HepG2 (cell line): Measurements from ENCODE around the gene EIF1AD. TPM values are rescaled to one million over a fixed set of nuclear protein-coding genes. Genes with fewer than 3 reads are reported as not detected.

Experiments
- ATF5 ChIP-seq: sonication (generic); formaldehyde crosslinking; IDR thresholded peaks from 2 replicates; pipeline ENCODE4 v1.4.0; 2020; ENCODE audit warnings: mild to moderate bottlenecking, low read depth, missing genetic modification reagents
- ETS1 ChIP-seq: sonication (generic); formaldehyde crosslinking; IDR thresholded peaks from 2 replicates; pipeline ENCODE4 v1.4.0; 2020; ENCODE audit warnings: missing genetic modification reagents
- HNF4G ChIP-seq, 2 experiments: sonication (generic) in 1 of 2; formaldehyde crosslinking in 1 of 2; IDR thresholded peaks; 2 replicates each; pipeline versions ENCODE4 v1.4.0 to v1.6.1; 2011 to 2020; ENCODE audit warnings: borderline replicate concordance in 2 of 2, low read depth in 2 of 2, mild to moderate bottlenecking in 2 of 2, low read length in 1 of 2, missing genetic modification reagents in 1 of 2, moderate library complexity in 1 of 2
- MXD3 ChIP-seq: IDR thresholded peaks from 2 replicates; pipeline ENCODE4 v1.6.1; 2016; ENCODE audit warnings: mild to moderate bottlenecking, missing biosample characterization, missing genetic modification reagents
- POGK ChIP-seq: sonication (generic); formaldehyde crosslinking; conservative IDR thresholded peaks from 2 replicates; pipeline ENCODE4 v1.8.0; 2022; ENCODE audit warnings: mild to moderate bottlenecking, moderate library complexity, missing genetic modification reagents
- POLR2AphosphoS2 ChIP-seq: IDR thresholded peaks from 2 replicates; pipeline ENCODE4 v1.6.1; 2011; ENCODE audit warnings: low read depth, low read length, improper control_type of control experiment
- REST ChIP-seq, 2 experiments: IDR thresholded peaks; 2 replicates each; pipeline ENCODE4 v1.6.1; 2011 to 2012; ENCODE audit warnings: low read length in 2 of 2, borderline replicate concordance in 1 of 2, low read depth in 1 of 2, mild to moderate bottlenecking in 1 of 2, moderate library complexity in 1 of 2
- SKI ChIP-seq: fragments of 450-650 bp; IDR thresholded peaks from one replicate; pipeline ENCODE4 v1.6.1; 2018; ENCODE audit warnings: mild to moderate bottlenecking; ENCODE audit not compliant: partially characterized antibody
- ZBTB44 ChIP-seq: sonication (generic); formaldehyde crosslinking; IDR thresholded peaks from 2 replicates; pipeline ENCODE4 v1.4.0; 2020; ENCODE audit warnings: missing genetic modification reagents
- ZFP36L2 ChIP-seq: sonication (generic); formaldehyde crosslinking; IDR thresholded peaks from 2 replicates; pipeline ENCODE4 v1.4.0; 2020; ENCODE audit warnings: missing genetic modification reagents
- ZGPAT ChIP-seq: IDR thresholded peaks from 2 replicates; pipeline ENCODE4 v1.6.1; 2016; ENCODE audit warnings: mild to moderate bottlenecking
- ZNF143 ChIP-seq: sonication (generic); formaldehyde crosslinking; IDR thresholded peaks from 2 replicates; pipeline ENCODE4 v1.4.0; 2020; ENCODE audit warnings: missing genetic modification reagents
- ZNF275 ChIP-seq: sonication (generic); formaldehyde crosslinking; IDR thresholded peaks from 2 replicates; pipeline ENCODE4 v1.8.0; 2022; ENCODE audit warnings: missing genetic modification reagents, mild to moderate bottlenecking, inconsistent platforms, borderline replicate concordance
- ZNF713 ChIP-seq: sonication (generic); formaldehyde crosslinking; IDR thresholded peaks from 2 replicates; pipeline ENCODE4 v1.4.0; 2020; ENCODE audit warnings: mild to moderate bottlenecking, missing genetic modification reagents
- polyA plus RNA-seq, 8 experiments: library from polyadenylated mRNA; depleted of rRNA in 3 of 8; stranded (reverse) in 7 of 8; unstranded in 1 of 8; fragments of >200 nt; fragmentation: Illumina TruSeq in 4 of 8; extraction: Trizol in 4 of 8; gene quantifications; 2 replicates each; pipeline versions ENCODE4 v1.2.1 to v1.2.3, GENCODE V29; 2011 to 2016; ENCODE audit warnings: low read depth in 4 of 8, missing spikeins in 1 of 8, mixed read lengths in 1 of 8; ENCODE audit not compliant: insufficient read depth in 1 of 8
- total RNA-seq, 5 experiments: library from RNA; depleted of rRNA; stranded (reverse); fragments of >200 nt; fragmentation: Illumina TruSeq; extraction: Trizol; gene quantifications; 2 replicates each; pipeline ENCODE4 v1.2.3, GENCODE V29; 2016; ENCODE audit warnings: low read depth in 1 of 5

EIF1AD gene
- total and polyA plus RNA-seq, 2 of the 13 experiments (the other 11 are each of a cell fraction or from before 2014, with no cell fraction given): 18.2 to 30.8 TPM

GRCh38 chr11:66001942-66002647, at the start of gene EIF1AD, which contains the start of gene BANF1 (continued):
- peak in 1 of 2 experiments; percentile 31; a peak in 1 of 4 replicates for TF ChIP-seq REST (IDR thresholded peaks at IDR 0.05; ENCODE audit: borderline replicate concordance in 1 of 2, low read depth in 1 of 2, low read length in 2 of 2)
- TF ChIP-seq ZBTB44: peak; percentile 88
- peak; percentile 70; the same call in 1 of the 2 replicates for TF ChIP-seq ATF5 (CRISPR knock-in tag)
- peak; percentile 78 for TF ChIP-seq ZNF143 (CRISPR knock-in tag)
- no peak for TF ChIP-seq ZNF713
- TF ChIP-seq POGK (CRISPR knock-in tag): peak; percentile 81
- TF ChIP-seq ETS1: no peak
- TF ChIP-seq SKI: peak; percentile 73
- 0 out of 2 replicates have a peak, but pooled peaks have one; percentile 17 for TF ChIP-seq ZNF275 (CRISPR knock-in tag)
- peak; percentile 92 for TF ChIP-seq ZGPAT (CRISPR knock-in tag)
- no peak for TF ChIP-seq POLR2AphosphoS2
- no peak; the same call in 1 of the 2 replicates for TF ChIP-seq MXD3
- 0 out of 2 replicates have a peak, but pooled peaks have one; percentile 57 for TF ChIP-seq ZFP36L2 (CRISPR knock-in tag)
- peak; percentile 16; the same call in 1 of the 2 replicates for TF ChIP-seq HNF4G (IDR thresholded peaks at IDR 0.05; ENCODE audit: borderline replicate concordance, low read depth, low read length)
- TF ChIP-seq HNF4G (CRISPR knock-in tag; IDR thresholded peaks at IDR 0.05; ENCODE audit: borderline replicate concordance, low read depth): 0 out of 2 replicates have a peak, but pooled peaks have one; percentile 68
